ENCODE data around the gene IRF1.

Gene IRF1

DNA sequence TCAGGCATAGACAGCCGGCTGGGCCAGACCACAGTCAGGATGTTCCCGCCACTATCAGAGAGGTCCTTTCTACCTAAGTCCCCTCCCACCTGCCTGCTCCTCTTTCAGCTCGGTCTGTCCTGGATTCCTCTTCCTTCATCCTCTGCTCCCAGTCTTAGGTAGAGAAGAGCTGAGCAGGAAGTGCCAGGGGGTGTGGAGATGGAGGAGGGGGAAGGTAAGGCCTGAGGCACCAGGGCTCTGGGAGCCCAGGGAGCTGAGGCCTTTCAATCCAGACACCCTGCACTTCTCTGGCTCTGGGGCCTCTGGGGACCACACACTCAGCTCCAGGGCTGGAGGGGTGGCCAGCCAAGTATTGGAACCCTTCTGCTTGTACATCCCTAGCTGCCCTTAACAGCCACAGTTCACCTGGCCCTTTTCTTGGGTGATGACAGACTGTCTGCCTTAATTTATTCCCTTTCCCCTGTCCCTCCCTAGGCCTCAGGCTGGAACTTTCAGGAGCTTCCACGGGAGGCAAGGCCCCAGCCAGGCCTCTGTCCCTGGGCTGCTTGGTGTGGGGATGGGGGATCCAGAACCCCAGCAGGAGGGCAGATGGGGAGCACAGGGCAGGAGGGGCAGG is 15.6 kb downstream of the IRF1 start:
- no peak for DNase-seq (ENCODE audit: low read depth, low spot score)

DNA sequence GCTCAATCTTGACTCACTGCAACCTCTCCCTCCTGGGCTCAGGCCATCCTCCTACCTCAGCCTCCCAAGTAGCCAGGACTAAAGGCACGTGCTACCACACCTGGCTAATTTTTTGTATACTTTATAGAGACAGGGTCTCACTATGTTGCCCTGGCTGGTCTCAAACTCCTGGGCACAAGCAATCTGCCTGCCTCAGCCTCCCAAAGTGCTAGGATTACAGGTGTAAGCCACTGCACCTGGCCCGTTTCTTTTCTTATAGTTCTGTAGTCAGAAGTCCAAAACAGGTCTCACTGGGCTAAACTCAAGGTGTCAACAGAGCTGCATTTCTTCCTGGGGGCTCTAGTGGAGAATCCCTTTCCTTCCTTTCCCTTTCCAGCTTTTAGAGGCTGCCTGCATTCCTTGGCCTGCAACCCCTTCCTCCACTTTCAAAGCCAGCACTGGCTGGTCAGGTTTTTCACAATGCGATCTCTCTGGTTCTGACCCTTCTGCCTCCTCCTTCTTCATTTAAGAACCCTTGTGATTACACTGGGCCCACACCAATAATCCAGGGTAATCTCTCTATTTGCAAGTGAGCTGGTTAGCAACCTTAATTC is 16.3 kb downstream of the IRF1 start:
- DNase-seq (ENCODE audit: low read depth, low spot score), result no peak

DNA sequence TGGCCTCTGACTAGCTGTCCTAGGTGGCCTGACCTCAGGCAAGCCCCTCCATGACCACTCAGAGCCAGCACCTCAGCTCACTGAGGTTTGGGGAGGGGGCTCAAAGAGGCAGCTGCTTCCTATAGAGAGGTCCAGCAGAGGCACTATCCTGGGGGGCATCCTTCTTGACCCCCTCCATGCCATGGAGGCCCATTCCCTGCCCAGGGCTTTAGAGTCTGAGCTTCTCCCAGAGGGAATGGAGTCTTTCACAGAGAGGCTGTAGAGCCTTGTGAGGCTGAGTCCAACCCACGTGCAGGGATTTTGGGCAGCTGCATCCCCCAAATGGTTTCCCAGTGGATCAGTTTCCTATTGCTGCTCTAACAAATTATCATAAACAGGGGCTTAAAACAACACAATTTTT is 16.9 kb downstream of the IRF1 start:
- DNase-seq (ENCODE audit: low read depth, low spot score), result no peak

DNA sequence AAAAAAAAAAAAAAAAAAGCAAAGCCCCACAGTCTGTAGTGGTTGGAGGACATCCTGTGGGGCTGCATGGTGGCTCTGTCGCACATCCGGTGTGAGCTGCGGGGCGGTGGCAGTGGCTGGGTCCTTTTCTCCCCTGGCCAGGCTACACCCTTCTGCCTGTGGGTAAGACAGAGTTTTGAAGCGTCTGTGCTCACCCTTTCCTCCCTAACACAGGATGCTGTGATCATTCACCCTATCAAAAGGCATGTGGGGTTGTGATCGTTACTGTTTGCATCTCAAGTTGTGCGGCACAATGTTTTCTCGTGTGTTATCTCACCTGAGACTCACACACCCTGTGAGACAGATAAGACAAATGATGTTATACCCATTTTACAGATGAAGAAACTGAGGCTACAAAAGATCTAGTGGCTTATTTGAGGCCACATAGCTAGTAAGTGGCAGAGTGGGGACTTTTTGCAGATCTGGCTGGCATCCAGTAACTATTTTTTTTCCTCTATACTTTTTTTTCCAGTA is 17.5 kb downstream of the IRF1 start:
- DNase-seq (ENCODE audit: low read depth, low spot score), result no peak

DNA sequence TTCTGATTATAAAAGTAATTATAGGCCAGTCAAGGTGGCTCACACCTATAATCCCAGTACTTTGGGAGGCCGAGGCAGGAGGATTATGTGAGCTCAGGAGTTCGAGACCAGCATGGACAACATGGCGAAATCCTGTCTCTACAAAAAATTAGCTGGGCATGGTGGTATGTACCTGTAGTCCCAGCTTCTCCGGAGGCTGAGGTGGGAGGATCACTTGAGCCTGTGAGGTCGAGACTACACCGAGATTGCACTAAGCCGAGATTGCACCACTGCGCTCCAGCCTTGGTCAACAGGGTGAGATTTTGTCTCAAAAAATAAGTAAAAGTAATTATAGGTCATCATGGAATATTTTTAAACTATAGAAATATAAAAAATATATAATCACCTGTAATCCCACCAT is 18.1 kb downstream of the IRF1 start:
- no peak for DNase-seq (ENCODE audit: low read depth, low spot score)

DNA sequence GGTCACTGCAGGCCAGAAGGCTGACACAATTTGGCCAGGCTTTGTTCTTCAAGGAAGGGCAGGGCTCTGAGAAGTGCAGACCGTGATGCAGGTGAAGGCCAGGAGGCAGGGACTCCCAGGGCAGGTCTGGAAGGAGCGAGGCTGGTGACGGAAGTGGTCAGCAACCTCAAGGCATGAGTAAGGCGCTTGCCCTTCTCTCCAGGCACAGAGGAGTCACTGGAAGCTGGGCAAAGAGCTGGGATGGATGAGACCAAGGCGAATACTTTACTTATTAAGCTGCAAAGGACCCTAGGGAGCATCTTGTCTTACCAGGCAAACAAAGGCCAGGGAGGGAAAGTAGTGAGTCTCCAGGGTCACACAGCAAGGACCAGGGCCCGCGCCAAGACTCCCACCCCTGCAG is 18.6 kb downstream of the IRF1 start:
- no peak for DNase-seq (ENCODE audit: low read depth, low spot score)

DNA sequence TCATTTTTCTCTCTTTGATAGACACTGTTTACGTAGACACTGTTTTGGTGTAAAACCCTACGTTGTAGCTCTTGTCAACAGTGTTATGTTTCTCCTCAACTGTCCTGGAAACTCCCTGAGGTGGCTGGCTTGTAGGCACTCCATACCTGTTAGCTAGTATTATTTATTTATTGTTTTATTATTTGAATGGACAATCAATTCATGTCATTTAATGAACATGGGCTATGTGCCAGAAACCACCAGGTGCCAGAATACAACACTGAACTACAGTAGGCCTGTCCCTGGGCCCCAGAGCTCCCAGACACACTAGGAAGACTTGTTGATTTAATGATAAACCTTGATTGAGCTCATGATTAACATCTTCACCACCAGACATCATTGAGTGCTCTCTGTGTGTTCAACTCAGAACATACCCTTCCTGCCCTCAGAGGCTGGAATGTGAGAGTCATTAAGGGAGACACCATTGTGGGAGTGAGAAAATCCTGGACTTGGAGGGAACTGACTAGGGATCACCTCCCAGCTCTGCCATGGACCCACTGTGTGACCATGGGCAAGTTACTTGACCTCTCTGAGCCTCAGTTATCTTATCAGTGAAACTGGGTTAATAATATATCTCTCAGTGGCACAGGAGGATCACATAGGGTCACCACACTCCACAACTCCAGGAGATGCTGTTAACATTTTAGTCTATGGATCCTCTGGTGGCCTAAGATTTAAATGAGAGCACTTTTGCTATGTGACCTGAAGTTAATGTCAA is 19.2 kb downstream of the IRF1 start:
- DNase-seq (ENCODE audit: low read depth, low spot score), result no peak

DNA sequence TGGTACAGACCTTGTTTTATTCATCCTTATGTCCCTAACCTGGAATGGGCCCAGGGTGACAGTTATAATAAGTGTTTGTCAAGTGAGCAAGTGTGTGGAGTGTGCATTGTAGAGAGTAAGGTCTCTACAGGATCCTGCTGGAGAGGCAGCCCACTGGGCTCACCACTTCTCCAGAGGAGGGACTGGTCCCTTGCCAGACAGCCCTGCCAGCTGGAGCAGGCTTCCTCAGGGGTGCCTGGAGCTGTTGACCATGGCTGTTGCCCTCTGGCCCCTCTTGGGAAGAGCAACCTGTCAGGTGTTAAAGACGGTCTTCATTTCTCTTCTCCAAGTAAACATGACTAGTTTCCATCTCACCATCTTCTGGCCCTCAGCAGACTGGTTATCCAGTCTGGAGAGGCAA is 20.0 kb downstream of the IRF1 start:
- DNase-seq (ENCODE audit: low read depth, low spot score), result no peak

DNA sequence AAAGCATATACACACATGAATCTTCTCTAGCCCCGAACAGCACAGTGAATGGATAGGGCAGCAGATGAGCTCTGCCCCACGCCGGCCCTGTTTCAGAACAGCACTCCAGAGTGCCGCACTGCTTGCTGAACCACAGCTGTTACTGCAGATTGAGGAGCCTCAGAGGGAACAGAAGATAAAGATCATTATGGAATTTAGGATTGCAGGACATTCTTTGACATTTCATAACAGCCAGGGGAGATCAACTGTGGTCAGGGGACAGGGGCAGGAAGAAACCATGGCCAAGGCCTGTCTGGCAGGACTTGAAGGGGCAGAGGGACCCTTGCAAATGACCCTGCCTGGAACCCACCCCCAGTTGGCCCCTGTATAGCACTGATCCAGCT is 20.6 kb downstream of the IRF1 start:
- no peak for DNase-seq (ENCODE audit: low read depth, low spot score)

DNA sequence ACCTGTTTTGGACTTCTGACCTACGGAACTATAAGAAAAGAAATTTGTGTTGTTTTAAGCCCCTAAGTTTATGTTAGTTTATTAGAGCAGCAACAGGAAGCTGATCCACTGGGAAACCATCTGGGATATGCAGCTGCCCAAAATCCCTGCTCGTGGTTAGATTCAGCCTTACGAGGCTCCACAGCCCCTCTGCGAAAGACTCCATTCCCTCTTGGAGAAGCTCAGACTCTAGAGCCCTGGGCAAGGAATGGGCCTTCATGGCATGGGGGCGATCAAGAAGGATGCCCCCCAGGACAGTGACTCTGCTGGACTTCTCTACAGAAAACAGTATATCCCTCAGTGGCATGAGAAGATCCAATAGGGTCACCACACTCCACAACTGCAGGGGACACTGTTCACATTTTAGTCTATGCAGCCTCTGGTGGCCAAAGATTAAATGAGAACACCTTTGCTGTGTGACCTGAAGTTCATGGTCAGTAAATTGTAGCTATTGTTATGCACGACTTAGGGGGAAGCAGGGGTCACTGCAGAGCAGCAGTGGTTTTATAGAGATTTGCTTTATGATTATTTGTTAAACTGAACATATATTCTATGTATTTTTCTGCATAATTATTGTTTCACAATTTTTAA is 21.1 kb downstream of the IRF1 start:
- no peak for DNase-seq (ENCODE audit: low read depth, low spot score)

DNA sequence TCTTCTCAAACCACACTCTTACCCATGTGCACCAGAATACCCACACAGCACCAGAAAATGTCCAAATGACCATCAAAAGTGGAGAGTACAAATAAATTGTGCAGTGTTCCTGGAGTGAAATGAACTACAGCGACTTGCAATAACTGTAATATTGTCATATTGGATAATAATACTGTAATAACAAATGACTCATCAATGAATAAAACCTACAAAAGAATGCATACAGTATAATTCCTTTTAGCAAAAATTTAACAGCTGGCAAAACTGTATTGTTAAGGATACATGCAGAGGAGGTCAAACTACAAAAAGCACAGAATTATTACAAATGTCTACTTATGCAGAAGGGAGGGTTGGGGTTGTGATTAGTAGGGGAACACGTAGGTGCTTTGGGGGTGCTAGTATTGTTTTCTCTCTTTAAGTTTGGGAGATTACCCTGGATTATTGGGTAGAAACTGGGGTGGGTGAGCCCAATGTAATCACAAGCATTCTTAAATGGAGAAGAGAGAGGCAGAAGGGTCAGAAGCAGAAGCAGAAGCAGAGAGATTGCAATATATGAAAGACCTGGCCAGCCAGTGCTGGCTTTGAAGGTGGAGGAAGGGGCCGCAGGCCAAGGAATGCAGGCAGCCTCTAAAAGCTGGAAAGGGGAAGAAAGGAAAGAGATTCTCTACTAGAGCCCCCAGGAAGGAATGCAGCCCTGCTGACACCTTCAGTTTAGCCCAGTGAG is 21.8 kb downstream of the IRF1 start:
- no peak for DNase-seq (ENCODE audit: low read depth, low spot score)

DNA sequence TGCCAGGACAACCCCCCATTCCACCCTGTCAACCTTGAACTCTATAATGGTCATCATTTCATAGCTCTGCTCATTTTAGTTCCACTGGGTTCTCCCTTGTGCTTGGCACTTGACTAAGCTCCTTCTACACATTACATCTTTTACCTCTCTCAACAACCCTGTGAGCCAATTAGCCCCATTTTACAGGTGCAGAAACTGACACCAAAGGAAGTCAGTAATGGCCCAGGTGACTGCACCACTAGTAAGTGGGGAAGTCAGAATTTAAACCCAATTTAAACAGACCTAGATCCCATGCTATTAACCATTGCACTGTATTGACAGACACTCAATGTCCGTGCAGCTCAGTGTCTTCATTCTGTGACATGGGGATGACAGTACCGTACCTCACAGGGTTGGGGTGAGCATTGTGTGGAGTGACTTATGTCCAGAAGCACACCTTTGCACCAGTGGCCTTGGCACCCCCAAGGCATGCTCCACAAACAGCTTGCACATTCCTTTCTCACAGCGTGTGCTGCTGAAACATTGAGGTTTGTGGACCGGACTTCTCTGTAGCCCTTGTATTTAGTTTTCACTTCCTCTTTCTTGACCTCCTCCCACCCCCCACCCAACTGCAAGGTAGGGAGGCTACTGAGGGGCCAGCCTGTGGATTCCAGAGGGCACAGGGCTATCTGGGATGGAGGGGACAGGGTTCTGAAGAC is 23.1 kb downstream of the IRF1 start:
- DNase-seq (ENCODE audit: low read depth, low spot score), result no peak

DNA sequence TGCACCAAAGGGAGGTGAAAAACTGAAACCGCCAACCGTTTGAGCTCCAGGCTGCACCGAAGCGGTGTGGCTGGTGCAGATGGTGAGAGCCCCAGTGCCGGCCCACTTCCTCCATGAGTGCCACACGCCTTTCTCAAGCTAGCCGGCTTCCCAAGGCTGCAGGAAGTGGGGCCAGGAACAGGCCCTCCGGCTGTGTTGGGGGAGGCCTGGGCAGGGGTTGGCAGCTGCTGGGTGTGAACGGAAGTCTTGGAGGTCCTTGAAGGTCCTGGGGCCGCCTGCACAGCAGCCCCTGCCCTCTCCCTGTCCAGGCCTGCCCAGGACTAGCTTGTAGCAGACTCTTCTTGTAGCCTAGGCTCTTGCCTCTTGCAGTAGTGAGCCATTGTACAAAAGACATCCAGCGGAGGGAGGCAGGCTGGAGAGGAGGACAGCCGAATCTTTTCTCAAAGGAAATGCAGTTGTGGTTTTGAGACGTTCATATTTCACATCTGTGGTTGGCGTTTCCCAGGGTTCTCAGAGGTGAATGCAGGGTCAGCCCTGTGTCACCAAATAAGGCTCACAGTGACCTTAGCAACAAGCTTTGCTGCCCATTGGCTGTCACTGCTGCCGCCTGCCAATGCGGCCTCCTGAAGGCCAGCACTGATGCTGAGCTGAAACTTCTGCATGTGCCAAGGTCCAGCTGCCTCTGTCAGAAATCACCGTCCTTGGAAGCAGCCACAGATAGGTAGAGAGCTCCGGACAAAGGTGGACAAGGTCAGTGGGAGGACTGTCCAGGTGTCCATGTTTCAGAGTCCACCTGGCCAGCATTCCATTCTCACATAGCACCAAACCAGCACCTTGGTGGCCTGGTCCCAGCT is 23.9 kb downstream of the IRF1 start:
- peak; percentile 55 for DNase-seq (ENCODE audit: low read depth, low spot score)

DNA sequence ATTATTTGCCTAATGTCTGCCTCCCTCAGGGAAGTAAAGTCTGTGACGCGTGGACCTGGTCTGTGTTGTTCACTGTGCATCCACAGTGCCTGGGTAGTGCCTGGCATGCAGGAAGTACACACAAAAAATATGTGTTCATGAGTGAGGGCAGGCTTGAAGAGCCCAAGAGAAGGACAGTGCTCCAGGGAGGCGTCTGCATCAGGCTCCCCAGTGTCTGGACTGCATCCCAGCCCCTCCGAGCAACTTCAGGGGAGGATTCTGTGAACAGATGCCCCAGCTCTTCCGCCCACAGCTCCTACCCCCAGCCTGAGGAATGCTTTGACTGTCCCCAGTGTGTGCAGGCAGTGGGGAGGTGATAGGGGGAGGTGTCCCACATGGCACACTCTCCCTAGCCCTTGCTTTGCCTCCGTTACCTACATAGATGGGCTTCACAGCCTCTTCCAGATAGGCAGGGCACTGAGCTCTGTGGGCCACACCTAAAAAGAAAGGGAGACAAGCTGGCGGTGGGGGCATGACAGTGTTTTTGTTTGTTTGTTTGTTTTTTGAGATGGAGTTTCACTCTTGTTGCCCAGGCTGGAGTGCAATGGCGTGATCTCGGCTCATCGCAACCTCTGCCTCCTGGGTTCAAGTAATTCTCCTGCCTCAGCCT is 25.4 kb downstream of the IRF1 start:
- no peak for DNase-seq (ENCODE audit: low read depth, low spot score)

DNA sequence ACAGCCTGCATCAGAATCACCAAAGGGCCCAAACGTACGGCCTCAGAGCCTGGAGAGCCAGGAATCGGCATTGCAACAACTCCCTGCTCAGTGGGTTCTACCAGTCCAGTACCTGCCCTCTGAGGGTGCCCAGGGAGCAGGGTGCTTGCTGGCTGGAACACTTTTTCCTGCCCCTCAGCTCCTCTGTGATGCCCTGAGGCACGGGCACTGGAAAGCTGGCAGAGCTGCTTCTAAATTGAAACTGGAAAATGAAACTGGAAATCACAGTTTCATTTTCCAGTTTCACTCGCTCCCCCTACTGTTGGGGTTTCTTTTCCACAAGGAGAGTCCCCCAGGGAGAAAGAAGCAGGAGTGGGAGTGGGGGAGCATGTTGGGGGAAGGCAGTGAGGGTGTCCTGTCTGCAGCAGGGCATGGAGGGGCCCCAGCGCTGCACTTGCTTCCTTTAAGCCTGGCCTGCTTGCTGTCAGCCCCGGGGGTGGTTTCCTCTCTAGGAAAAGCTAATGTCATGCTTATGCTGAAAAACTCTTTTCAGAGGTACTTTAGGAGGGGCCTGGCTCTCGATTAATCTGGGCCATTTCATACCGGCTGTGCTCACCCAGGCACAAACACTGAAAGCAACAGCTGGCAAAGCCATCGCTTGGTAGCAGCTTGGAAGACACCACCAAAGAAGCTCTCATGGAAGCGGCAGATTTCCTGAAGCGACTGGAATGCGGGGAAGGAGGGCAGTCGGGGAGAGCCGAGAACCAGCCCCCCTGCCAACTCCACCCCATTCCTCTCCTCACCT is 26.2 kb downstream of the IRF1 start:
- no peak for DNase-seq (ENCODE audit: low read depth, low spot score)

DNA sequence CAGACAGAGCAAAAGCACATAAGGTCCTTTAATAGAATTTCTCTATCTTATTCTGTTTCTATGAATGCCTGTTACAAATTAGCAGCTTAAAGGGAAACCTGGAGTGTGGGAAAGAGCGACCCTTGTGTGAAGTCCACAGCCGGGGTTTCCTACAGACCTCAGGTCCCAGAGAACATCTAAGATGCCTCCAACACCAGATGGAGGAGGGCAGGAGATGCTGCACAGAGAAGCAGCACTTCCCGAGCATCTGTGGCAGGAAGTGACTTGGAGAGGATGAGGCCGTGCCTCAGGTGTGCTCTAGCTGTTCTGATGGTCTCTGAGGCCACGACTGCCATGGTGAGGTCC is 26.8 kb downstream of the IRF1 start:
- DNase-seq (ENCODE audit: low read depth, low spot score), result no peak

DNA sequence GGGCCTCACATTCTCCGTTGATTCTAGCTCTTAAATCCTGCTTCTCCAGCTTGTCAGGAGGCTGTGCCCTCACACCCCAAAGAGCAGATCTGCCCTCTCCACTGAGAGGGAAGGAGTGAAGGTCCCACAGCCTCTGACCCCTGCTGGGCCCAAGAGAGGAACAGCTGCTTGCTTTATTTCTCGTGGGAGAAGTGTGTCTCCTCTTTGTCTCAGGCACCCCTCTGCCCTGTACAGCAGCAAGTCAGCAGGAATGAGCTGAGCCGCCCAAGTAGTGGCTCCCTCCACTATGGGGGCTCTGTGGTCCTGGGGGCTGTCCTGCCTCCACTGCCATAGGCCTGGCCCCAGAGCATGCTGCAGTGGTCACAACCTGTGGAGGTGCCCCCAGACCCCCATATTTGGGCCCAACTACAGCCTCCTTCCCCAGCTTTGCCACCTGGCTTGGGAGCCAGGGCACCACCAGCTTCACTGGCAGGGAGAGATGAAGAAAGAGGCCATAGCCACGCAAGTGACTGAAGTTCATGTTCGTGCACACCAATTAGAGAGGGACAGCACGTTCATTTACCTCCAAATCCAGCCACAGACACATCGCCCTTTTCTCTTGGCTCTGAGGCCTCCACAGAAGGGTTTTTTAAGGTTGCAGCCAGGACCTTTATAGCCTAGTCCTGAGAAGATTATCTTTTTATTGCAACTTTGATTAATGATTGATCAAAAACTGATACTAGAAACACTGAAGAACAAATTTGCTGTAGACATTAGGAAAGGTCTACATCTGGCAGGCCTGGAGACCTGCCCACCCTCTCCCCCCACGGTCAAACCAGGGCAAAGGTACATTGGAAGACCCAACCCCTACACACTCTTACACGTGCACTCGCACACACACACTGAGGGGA is 27.5 kb downstream of the IRF1 start:
- DNase-seq (ENCODE audit: low read depth, low spot score), result no peak

DNA sequence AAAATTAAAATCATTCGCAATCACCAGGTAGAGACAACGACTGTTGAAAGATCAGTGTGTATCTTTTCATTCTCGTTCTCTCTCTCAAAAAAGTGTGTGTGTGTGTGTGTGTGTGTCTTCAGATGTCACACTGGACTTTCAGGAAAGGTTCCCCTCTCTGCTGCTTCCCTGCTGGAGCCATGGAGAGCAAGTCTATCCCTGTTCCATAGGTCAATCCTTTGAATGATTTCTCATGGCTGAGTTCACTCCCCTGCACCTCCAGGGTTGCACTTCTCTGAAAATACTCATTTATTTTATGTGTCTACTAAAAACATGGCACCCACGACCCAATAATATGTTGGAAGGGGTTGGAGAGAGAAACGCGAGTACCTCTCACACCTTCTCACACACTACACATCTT is 28.2 kb downstream of the IRF1 start:
- no peak for DNase-seq (ENCODE audit: low read depth, low spot score)
